Muscle layer of colon (tissue), 2 donors: ENCODE data around the gene CUL1.
A peak's percentile ranks its signal among the peaks of the same experiment; 100 is the strongest.
"Not testable (repeated sequence)": the region's sequence is repeated elsewhere in the genome, so short reads cannot be mapped to it uniquely, and the experiment has no call there.

ENCODE experiments used
- H3K27ac ChIP-seq: one replicate; pipeline ENCODE4 v1.7.0; 2013; ENCODE audit warnings: low read depth, mild to moderate bottlenecking, low read length, moderate library complexity
- H3K27me3 ChIP-seq, 2 donors: one replicate each; pipeline ENCODE4 v1.7.0; 2013; ENCODE audit warnings: low read length in 2 of 2, mild to moderate bottlenecking in 2 of 2; ENCODE audit not compliant: insufficient read depth in 2 of 2, control insufficient read depth in 1 of 2
- H3K36me3 ChIP-seq: one replicate; pipeline ENCODE4 v1.7.0; 2013; ENCODE audit warnings: mild to moderate bottlenecking, low read length; ENCODE audit not compliant: insufficient read depth
- H3K4me1 ChIP-seq: one replicate; pipeline ENCODE4 v1.7.0; 2013; ENCODE audit warnings: mild to moderate bottlenecking, low read length; ENCODE audit not compliant: insufficient read depth
- H3K4me3 ChIP-seq, 2 donors: one replicate each; pipeline ENCODE4 v1.7.0; 2013; ENCODE audit warnings: low read length in 2 of 2, low read depth in 1 of 2, mild to moderate bottlenecking in 1 of 2, moderate library complexity in 1 of 2
- H3K9ac ChIP-seq: one replicate; pipeline ENCODE4 v1.7.0; 2013; ENCODE audit warnings: low read length
- H3K9me3 ChIP-seq: one replicate; pipeline ENCODE4 v1.7.0; 2013; ENCODE audit warnings: mild to moderate bottlenecking, low read length
- donor health status: abdominal sarcoma.
- donor health status: Adenocarcinoma of cecum.

Gene CUL1

DNA sequence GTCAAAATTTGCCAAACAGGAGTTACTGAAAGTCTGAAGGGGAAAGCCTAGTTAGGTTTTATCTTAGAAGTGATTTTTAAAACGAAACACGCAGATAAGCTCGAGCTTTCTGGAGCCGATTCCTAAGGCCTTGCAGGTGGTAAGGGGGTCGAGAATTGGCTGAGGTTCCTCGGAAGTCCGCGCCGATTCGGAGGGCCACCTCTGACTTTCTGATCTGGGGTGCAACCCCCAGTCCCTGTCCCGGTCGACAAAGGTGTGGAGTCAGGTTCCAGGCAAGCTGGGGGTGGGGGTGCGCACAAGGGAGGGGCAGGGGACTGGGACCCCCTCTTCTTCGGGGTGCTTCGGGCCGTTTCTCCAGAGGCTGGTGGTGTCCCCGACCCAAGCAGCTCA is 701 bp upstream of the CUL1 start:
- peak overlapping the region; percentile 98 for H3K27ac ChIP-seq
- no peaks in the 10 kb centered on the region for H3K36me3 ChIP-seq
- H3K9me3 ChIP-seq = no peaks in the 10 kb centered on the region
- H3K9ac ChIP-seq = peak overlapping the region; percentile 88
- H3K4me3 ChIP-seq = peak overlapping the region; percentile 75 to 81
- peaks cover 27% of the 10 kb centered on the region for H3K4me1 ChIP-seq
- no peaks in the 10 kb centered on the region for H3K27me3 ChIP-seq

GRCh38 chr7:148699024-148699781 is 500 bp downstream of the CUL1 start:
- Histone ChIP-seq H3K4me1 (peaks cover 28% of the 10 kb centered on the region), H3K27ac (peak overlapping the region; percentile 98), H3K9ac (peak overlapping the region; percentile 72), H3K9me3 (no peaks in the 10 kb centered on the region), H3K4me3 (peak overlapping the region; percentile 75 to 81), H3K36me3 (no peaks in the 10 kb centered on the region), H3K27me3 (no peaks in the 10 kb centered on the region)

DNA sequence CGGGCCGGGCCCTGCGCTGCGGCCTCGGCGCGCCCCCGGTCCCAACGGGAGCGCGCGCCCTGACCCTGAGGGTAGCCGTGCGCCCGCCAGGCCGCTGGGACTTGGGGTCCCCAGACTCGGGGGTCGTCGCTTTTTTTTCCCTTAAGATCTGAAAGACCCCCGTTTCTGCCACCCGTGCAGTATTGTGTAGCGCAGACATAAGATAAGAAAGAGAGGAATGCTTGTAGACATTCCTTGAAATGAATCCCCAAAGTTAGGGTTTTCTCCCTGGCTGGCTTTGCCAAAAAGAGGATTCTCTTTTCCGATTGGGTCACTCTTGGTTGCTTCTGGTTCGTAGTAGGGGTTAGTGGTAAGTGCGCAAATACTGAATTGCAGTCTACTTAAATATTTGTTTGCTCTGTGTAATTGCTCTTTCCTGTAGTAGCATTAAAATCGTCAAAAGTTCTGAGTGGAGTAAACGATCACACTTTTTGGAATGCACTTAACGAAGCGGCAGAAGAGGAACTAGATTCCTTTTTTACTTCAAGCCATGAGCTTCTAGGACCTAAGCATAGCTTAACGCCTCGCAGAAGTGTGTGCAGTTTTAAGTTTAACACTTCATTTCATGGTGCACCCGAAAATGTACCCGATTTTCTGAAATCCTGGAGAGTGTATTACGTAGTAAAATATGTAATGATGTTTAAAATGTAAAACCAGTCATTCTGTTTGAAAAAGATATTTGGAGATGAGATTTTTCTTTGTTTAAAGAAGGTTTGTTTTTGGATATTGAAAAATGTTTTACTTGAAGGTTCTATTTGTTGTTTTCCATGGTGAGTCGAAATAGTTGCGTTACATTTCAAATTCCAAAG is 1.3 kb downstream of the CUL1 start:
- Histone ChIP-seq H3K4me3 (peak overlapping the region; percentile 75 to 81), H3K4me1 (peaks cover 35% of the 10 kb centered on the region), H3K27me3 (no peaks in the 10 kb centered on the region), H3K27ac (peak overlapping the region; percentile 98), H3K36me3 (no peaks in the 10 kb centered on the region), H3K9ac (peak overlapping the region; percentile 72), H3K9me3 (no peaks in the 10 kb centered on the region)

DNA sequence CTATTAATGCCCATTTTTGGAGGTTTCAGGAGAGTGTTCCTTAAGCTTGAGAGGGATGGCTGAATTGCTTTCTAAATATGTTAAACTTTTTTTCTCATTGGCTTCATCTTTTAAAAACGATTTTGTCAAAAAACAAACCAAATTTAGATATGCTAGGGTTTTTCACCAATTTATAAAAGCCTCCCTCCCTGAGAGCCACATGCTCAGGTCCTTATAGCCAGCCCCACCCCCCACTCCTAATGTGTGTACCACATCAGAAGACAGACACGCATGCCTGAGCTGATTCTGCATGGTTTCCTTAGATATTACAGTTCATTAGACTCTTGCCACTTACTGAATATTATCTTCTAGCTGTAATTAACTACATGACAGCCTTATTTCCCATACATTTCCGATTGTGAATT is 2.0 kb downstream of the CUL1 start:
- H3K27ac ChIP-seq = peak overlapping the region; percentile 98
- no peaks in the 10 kb centered on the region for H3K27me3 ChIP-seq
- H3K9me3 ChIP-seq = no peaks in the 10 kb centered on the region
- no peaks in the 10 kb centered on the region for H3K36me3 ChIP-seq
- H3K4me1 ChIP-seq = peaks cover 39% of the 10 kb centered on the region
- peak overlapping the region in 1 of 2 donors; percentile 81 for H3K4me3 ChIP-seq
- H3K9ac ChIP-seq = peak overlapping the region; percentile 72

GRCh38 chr7:148701414-148701813 is 2.7 kb downstream of the CUL1 start:
- Histone ChIP-seq H3K27me3 (no peaks in the 10 kb centered on the region), H3K27ac (peak overlapping the region; percentile 98), H3K9ac (no peak overlapping the region), H3K9me3 (no peaks in the 10 kb centered on the region), H3K4me1 (peaks cover 47% of the 10 kb centered on the region), H3K36me3 (no peaks in the 10 kb centered on the region), H3K4me3 (no peak overlapping the region)

DNA sequence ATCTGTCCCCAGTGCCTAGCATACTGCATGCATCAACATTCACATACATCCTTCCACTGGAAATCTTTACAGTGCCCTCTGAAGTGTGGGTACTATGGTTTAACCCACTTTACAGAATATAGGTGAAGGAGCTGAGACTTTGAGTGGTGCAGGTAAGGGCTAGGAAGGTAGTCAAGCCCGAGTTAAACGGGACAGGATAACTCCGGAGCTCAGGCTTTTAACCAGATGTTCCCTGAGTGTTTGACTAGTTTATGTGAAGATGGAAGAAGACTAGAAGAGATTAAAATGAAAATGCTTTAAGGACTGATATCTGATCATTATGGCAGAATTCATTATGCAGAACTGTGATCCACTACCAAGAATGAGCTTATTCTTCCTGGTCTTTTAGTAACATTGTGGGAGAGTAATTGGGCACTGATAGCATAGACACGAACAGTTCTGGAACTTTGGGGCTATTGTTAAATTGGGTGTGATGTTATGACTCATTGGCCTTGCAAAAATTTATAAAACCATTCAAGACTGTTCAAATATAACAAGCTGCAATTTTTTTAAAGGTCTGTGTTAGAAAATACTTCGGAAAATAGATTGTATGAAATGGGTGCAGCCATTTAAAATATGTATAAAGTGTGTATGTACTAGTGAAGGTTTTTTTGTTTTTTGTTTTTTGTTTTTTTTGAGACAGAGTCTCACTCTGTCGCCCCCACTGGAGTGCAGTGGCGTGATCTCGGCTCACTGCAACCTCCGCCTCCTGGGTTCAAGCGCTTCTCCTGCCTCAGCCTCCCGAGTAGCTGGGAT is 4.4 kb downstream of the CUL1 start:
- peaks cover 52% of the 10 kb centered on the region for H3K4me1 ChIP-seq
- no peak overlapping the region for H3K4me3 ChIP-seq

DNA sequence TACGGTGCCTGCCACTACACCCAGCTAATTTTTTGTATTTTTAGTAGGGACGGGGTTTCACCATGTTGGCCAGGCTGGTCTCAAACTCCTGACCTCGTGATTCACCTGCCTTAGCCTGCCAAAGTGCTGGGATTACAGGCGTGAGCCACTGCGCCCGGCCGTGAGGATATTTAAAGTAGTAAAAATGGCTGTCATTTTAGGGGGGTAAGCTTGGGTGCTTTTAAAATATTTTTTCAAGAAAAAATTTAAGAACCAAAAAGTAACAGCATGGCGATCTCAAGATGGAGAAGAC is 4.9 kb downstream of the CUL1 start:
- not testable (repeated sequence) for H3K27ac ChIP-seq, H3K9ac ChIP-seq, H3K27me3 ChIP-seq, H3K36me3 ChIP-seq, H3K4me3 ChIP-seq, H3K9me3 ChIP-seq
- H3K4me1 ChIP-seq = peaks cover 58% of the 10 kb centered on the region

More for the DNA sequence above, 4.4 kb downstream of the CUL1 start:
- no peaks in the 10 kb centered on the region for H3K36me3 ChIP-seq
- no peak overlapping the region for H3K27ac ChIP-seq
- no peaks in the 10 kb centered on the region for H3K27me3 ChIP-seq
- H3K9ac ChIP-seq = no peak overlapping the region
- no peaks in the 10 kb centered on the region for H3K9me3 ChIP-seq

GRCh38 chr7:148704189-148704588 is 5.5 kb downstream of the CUL1 start:
- Histone ChIP-seq H3K36me3 (no peaks in the 10 kb centered on the region), H3K9ac (no peak overlapping the region), H3K9me3 (no peaks in the 10 kb centered on the region), H3K4me1 (peaks cover 62% of the 10 kb centered on the region), H3K27ac (no peak overlapping the region), H3K4me3 (no peak overlapping the region), H3K27me3 (no peaks in the 10 kb centered on the region)

DNA sequence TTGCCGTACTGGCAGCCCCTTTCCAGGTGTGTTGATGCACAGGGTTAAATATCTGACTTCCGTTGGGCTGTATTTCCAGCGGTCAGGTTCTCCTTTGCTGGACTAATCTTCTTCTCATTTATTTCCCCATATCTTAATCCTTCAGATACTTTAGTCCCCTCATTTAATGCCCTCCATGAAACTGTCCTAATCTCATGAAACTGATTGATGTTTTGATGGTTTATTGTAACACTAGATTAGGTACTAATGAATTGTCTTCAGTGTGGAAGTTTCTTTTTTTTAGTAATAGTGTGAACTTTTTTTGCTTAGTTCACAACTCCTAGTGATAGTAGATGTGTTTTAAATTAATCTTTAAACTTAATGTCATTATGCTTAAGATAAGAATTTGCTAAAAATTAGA is 6.3 kb downstream of the CUL1 start:
- Histone ChIP-seq H3K9ac (no peak overlapping the region), H3K36me3 (no peaks in the 10 kb centered on the region), H3K4me1 (peaks cover 66% of the 10 kb centered on the region), H3K27me3 (no peaks in the 10 kb centered on the region), H3K27ac (no peak overlapping the region), H3K9me3 (no peaks in the 10 kb centered on the region), H3K4me3 (no peak overlapping the region)

GRCh38 chr7:148706368-148706767 is 7.7 kb downstream of the CUL1 start:
- Histone ChIP-seq H3K4me3 (no peak overlapping the region), H3K9me3 (no peaks in the 10 kb centered on the region), H3K4me1 (peaks cover 55% of the 10 kb centered on the region), H3K27ac (no peak overlapping the region), H3K27me3 (no peaks in the 10 kb centered on the region), H3K9ac (no peak overlapping the region), H3K36me3 (no peaks in the 10 kb centered on the region)
